ENCODE data around the gene TRIM7.
A peak's percentile ranks its signal among the peaks of the same experiment; 100 is the strongest.
"Not testable (repeated sequence)": the region's sequence is repeated elsewhere in the genome, so short reads cannot be mapped to it uniquely, and the experiment has no call there.

The TRIM7 gene

GRCh38 chr5:181190711-181191525 is 14.1 kb downstream of the TRIM7 start:
- DNase-seq = no peak

GRCh38 chr5:181189962-181190710 is 14.9 kb downstream of the TRIM7 start:
- DNase-seq = no peak

- no peak for DNase-seq
These were observed 15.5 kb downstream of the TRIM7 start for GRCh38 chr5:181189363-181189961.

- DNase-seq = no peak
These were observed 16.2 kb downstream of the TRIM7 start for GRCh38 chr5:181188700-181189362.

- no peak for DNase-seq
These were observed 17.3 kb downstream of the TRIM7 start for GRCh38 chr5:181187500-181188213.

GRCh38 chr5:181186986-181187499 is 18.0 kb downstream of the TRIM7 start:
- no peak for DNase-seq

GRCh38 chr5:181186022-181186421 is 19.0 kb downstream of the TRIM7 start:
- DNase-seq = no peak

GRCh38 chr5:181185560-181185959 is 19.4 kb downstream of the TRIM7 start:
- DNase-seq = no peak

GRCh38 chr5:181184845-181185216 is 20.2 kb downstream of the TRIM7 start:
- no peak for DNase-seq

- no peak for DNase-seq
These were observed 22.3 kb downstream of the TRIM7 start for GRCh38 chr5:181182651-181183050.

GRCh38 chr5:181181650-181182565 is 23.1 kb downstream of the TRIM7 start:
- DNase-seq = no peak

GRCh38 chr5:181177559-181177958 is 27.4 kb downstream of the TRIM7 start:
- not testable (repeated sequence) for DNase-seq

- DNase-seq = no peak
These were observed 28.6 kb downstream of the TRIM7 start for GRCh38 chr5:181176254-181176952.

GRCh38 chr5:181173420-181174342 is 31.3 kb downstream of the TRIM7 start:
- DNase-seq = no peak

- no peak for DNase-seq
These were observed 32.0 kb downstream of the TRIM7 start for GRCh38 chr5:181173027-181173419.

- DNase-seq = no peak
These were observed 33.2 kb downstream of the TRIM7 start for GRCh38 chr5:181171782-181172181.

GRCh38 chr5:181170996-181171395 is 34.0 kb downstream of the TRIM7 start:
- no peak for DNase-seq

- peak; percentile 34 for DNase-seq
These were observed 34.7 kb downstream of the TRIM7 start for GRCh38 chr5:181170237-181170825.
